NCI-H748 (cell line): ENCODE measurements around the gene EPB41L1.
A peak's percentile ranks its signal among the peaks of the same experiment; 100 is the strongest.

Experiments
- DNase-seq: peaks from one replicate; lab custom pipeline; 2025; ENCODE audit not compliant: unreplicated experiment; lab: John Stamatoyannopoulos, UW

Gene EPB41L1

DNA sequence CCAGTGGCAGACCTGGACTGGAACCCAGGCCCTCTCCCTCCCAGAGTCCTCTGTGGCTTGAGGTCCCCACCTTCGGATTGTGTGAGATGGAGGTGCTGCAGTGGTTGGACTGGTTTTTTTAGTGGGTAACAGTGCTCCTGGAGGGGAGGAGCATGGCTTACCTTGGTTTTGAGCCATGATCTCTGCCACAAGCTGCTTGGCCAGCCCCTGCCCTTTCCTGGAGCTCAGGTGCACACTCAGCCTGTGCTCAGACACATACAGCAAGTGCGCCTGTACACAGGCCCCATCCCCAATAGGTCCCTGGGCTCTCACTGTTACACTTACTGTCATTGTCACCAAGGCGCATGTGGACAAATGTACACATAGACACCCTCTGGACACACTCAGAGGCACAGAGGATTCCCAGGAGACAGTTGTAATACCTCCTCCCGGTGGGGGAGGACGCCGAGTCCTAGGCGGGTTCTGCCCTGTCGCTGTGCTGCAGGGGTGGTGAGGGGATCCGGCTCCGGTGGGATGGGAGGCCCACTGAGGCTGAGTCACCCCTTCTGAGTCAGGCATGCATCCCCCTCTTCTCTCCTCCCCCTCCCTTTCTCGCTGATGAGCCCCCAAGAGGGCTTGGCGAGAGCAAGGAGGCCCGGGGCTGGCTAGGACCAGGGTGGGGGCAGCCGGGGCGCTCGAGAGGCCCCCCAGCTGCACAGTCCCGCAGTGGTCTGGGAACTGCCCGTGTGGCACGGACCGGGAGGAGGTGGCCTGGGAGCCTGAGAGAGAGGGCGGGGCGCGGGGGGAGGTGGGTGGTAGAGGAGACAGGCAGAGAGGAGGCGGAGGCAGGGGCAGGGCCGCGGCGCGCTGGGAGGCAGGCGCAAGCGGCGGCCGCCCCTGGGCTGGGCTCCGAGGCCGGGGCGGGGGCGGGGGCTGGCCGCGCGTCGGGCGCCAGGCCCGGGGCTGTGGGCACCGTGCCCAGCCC, 522 bp upstream of the EPB41L1 start:
- DNase-seq: peak; percentile 80

DNA sequence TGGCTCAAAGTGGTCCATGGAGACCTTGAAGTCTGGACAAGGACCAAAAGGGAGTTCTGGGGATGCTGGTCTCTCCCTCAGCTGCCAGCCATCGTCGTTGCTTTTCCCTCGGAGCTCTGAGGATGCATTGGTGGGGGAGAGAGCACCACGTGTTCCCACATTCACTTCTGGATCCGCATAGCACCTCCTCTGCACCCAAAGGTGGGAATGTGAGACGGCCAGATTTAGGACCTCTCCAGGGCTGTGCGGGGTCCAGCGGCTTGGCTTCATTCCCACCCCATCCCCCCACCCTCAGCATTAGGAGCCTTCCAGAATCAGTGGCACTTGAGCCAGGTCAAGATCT, 1.1 kb downstream of the EPB41L1 start:
- DNase-seq: no peak

DNA sequence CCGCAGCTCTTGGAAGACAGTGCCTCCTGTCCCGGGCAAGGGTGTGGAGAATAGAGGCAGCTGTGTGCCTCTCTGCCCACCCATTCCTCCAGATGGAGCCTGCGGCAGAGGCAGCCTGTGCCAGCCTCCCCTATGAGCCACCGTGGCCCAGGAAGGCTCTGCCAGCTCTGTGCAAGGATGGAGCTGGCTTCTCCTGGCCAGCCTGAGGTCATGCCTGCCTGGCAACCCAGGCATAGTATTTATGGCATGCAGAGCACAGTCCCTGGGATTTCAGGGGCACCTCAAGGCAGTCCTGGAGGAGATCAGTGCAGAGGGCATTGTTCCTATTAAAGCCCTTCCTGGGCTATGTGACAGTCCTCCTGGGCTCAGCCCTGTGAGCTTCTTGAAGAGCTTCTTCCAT, 1.5 kb downstream of the EPB41L1 start:
- no peak for DNase-seq

DNA sequence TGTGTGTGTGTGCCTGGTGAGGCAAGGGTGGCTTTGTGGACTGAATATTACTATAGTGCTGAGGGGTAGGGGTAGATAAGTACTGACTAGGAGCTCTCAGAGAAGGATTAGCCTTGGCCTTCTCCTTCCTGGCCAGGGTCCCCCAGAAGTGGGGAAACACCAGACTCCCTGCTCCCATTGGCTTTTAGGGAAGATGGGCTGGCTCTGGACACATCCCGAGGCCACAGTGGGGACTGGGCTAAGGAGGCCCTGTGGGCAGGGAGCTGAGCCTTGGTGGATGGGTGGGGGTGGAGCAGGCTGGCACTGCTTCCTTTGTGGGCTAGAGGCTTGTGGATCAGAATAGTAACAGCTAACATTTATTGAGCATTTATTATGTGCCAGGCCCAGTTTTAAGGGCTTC, 3.1 kb downstream of the EPB41L1 start:
- DNase-seq: no peak

DNA sequence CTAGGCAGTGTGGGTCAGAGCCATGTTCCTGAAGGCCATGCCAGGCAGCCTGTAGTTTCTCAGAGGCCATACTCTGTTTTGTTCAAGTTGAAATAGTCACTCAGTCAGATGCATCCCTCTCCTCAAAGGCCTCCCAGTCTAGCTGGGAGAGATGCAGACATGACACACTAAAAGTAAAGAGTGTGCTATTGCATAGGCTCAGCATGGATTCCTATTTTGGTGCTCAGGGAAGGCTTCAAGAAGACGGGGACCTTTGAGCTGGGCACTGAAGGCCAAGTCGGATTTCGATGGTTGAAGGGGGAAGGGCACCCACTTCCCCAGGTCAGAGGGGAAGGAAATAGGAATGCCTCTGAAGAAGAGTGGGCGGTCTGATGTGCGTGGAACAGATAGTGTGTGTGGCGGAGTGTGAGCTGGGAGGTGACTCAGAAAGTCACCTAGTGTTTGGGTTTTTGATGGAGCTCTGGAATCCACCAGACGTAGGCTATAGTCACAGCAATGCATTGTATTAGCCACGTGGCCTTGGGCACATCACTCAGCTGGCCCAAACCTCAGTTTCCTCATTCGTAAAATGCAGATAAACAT, 3.7 kb downstream of the EPB41L1 start:
- no peak for DNase-seq

DNA sequence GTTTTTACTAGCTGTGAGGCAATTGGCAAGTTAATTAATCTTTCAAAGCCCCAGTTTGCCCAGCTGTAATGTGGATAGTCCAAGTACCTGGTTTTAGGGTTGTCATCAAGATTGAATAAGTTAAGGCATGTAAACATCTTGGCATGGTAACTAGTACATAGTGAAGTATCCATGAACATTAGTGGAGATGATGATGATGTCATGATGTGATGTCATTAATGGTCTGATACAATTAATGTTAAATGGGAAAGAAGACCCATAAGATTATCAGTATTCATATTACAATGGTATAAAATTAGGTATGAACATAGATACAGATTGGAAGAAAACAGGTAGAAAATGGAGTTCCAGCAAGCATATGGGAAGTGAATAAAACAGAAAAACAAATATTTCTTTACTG, 5.3 kb downstream of the EPB41L1 start:
- no peak for DNase-seq

DNA sequence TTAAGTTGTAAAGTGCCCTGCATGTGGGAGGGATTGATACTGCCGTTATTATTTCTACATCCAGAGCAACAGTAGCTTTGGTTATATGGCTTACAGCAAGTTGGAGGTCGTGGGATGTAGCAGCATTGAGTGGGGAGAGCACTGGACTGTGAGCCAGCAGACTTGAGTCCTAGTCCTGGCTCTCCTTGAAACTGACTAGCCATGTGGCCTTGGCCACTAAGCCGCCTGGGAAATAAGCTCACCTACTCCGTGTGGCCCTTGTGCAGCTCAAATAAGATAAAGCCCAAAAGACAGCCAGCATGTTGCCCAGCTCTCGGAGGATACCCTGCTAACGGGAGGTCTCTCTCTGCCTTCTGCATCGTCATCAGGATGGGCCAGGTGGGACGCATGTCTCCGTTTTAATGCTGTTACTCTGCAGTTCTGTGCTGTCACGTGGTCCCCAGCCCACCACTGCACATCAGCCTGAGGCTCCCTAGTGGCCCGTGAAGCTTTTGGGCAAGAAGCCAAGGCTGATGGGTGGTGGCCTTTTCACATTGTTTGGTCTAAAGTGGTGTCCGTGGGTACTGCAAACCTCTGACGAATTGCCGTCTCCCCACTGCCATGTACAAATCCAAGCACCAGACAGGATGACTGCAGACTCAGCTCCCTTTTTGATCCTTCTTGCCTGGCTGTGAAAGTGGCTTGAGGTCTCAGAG, 7.9 kb downstream of the EPB41L1 start:
- peak; percentile 81 for DNase-seq

DNA sequence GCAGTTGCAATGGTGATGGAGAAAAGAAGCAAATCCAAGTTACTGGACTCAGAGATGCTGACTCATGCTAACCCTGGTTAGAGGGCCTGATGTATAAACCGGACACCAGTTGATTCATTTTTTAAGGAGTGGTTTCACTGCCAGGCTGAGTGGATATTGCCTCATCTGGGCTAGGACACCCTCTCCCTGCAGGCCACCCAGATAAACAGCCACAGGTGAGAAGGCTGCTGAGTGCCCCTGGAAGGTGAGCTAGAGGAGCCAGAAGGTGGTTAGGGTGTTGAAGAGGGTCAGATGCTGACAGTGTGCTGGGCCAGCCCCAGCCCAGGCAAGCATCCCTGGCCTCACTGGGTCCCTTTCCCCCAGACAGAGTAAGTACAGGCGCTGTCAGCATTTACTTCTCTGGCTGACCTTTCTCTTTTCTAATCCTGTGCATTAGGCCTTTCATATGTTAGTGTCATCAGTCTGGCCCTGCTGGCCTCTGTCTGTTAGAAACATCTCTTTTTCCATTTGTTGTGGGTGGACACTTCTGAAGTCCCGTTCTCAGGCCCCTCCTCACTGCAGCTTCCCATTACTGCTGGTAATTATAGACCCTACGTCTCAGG, 13.5 kb downstream of the EPB41L1 start:
- no peak for DNase-seq

DNA sequence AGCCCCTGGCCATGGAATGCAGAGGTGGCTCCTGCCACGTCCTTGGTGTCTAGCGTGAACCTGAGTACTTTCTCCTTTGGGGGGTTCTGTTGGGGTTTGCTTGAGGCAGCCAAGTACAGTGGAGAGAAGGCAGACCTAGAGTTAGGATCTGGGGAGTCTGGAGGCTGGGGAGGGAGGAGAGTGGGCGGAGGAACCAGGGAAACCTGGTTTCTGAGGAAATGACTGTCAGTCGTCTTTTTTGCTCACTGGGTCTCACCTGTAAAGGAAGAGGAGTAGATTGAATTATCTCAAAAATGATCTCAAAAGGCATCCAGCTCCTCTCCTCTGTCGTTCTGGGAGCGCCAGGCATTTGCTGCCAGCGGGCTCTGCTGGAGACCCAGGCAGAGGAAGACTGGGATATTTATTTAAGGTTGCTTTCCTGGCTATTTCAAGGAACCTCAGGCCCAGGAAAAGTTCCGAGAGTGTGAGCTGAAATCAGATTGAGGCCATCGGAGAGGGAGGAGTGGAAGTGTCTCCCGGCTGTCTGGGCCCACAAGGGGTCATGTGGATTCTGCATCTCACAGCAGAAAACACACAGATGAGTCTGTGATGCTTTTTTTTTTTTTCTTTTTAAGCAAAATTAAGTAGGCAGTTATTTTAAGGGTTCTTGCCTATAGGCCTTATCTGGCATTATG, 16.1 kb downstream of the EPB41L1 start:
- no peak for DNase-seq

DNA sequence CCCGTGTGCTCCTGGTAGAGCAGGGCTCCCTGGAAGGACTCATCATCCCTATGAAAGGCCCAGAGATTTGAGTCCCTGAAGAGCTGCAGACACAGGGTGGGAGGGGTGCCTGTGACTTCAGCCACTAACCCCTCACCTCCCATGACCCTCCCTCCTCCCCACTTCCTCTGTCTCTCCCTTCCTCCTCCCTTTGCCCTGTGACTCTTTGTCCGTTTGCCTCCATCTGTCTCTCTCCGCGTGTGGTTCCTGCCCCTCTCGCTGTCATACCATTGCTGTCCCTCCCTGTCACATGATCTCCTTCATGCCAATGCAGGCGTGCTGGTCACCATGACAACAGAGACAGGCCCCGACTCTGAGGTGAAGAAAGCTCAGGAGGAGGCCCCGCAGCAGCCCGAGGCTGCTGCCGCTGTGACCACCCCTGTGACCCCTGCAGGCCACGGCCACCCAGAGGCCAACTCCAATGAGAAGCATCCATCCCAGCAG, 19.0 kb downstream of the EPB41L1 start:
- DNase-seq: peak; percentile 47

DNA sequence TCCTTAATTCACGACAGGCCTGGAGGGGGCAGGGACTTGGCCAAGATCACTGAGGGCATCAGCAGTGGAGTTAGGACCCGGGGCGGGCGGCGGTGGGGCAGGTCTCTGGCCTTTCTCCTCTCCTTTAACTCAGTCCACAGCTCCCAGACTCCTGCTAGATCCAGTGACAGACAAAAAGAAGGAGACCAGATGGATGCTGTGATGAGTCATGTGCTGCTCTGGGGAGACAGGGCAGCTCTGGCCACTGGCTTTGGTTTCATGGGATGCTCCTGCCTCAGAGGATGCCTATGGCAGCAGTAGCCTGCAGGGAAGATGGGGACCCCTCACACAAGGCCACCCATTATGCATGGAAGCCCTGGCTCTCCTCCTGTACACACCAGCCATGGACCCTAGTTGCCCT, 20.5 kb downstream of the EPB41L1 start:
- no peak for DNase-seq

DNA sequence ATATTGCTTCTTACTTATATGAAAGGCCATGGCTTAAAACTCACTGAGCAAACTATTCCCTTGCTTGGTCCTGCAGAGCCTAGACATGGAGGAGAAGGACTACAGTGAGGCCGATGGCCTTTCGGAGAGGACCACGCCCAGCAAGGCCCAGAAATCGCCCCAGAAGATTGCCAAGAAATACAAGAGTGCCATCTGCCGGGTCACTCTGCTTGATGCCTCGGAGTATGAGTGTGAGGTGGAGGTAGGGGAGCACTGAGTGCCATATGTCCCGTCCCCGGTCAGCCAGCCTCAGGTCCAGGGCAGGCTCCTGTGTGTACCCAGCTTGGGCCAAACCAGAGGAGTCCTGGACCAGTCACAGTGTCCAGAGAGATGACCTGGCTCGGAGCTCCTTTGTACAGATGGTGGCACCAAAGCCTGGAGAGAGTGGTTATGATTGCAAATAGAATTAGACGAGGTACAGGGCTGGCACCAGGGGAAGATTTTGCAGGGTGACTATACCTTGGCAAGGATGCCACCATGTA, 21.0 kb downstream of the EPB41L1 start:
- no peak for DNase-seq

DNA sequence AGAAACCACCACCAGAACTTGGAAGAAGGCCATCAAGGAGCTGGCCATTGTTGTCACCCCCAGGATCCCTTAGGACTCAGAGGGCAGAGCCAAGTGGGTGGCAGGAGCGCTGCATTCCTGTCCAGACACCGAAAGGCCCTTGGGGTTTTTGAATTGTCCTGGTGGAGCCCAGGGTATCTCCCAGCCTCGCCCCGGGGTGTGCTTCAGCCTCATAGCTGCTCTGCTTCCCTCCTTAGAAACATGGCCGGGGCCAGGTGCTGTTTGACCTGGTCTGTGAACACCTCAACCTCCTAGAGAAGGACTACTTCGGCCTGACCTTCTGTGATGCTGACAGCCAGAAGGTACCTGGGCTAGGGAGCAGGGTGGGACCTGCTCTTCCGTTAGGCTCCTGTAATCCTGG, 23.2 kb downstream of the EPB41L1 start:
- no peak for DNase-seq

DNA sequence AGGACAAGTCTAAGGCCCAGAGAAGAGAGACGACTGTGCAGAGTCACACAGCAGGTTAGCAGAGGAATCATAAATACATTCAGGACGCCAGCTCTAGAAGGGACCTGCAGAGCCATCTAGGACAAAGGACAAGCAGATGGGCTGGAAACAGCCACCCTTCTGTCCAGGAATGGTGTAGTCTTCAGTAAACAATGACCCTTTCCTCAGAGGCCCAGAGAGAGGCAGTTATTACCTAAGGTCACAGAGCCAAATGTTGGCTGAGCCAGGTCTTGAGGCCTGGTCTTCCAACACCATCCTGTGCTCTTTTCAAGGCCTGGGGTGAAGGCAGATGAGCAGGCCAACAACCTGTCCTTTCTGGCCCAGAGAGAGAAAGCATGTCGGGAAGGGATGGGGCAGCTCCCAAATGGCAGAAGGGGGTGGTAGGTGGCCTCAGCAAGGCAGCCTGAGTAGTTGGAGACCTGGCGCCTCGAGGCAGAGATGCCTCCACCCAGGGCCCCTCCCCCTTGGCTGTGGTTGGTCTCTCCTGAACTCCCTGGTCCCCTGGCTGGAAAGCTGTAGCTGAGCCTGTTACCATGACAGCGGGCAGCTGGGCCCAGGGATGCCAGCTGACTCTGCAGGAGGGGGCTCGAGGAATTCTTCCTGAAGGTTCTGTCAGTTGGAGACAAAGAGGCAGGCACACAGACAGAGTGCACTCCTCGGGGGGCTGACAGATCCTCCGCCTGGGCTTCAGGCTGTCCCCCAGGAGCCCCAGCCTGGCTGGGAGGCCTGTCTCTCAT, 24.8 kb downstream of the EPB41L1 start:
- DNase-seq: peak; percentile 52

DNA sequence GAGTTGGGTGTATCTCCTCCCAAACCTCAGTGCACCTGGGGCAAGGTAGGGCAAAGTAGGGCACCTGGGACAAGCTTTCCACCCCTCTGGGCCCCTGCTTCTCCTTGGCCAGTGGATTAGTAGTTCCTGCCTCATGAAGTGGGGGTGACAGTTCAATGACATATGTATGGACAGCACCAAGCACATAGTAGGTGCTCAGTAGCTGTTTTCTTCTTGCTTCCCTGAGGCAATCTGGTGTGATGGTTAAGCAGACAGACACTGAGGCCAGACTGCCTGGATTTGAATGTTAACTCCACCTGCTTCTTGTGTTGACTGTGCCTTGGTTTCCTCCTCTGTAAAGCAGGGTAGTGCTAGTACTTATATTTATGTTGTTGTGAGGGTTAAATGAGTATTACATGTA, 25.8 kb downstream of the EPB41L1 start:
- DNase-seq: no peak

DNA sequence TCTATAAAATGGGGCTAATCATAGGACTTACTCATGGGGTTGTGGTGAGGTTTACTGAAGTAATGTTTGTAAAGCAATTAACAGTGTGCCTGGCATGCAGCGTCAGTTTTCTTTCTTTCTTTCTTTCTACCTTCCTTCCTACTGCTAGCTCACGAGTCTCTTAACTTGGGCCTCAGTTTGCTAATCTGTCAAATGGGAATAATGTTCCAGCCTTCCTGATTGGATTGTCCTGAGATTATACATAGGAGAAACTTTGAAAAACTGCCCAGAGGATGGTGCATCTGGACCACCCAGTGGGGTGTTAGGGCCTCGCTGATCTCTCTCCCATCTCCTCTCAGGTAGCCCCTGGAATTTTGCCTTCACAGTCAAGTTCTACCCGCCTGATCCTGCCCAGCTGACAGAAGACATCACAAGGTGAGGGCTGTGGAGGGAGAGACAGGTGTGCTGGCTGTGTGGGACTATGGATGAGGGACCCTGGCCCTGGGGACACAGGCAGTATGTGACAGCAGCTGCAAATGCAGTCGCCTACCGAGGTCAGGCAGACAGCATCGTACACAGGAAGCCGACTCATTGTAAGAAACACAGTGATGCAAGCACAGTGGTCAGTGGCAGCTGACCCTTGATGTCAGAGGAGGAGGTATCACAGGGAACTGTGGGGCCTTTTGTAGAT, 27.5 kb downstream of the EPB41L1 start:
- no peak for DNase-seq

DNA sequence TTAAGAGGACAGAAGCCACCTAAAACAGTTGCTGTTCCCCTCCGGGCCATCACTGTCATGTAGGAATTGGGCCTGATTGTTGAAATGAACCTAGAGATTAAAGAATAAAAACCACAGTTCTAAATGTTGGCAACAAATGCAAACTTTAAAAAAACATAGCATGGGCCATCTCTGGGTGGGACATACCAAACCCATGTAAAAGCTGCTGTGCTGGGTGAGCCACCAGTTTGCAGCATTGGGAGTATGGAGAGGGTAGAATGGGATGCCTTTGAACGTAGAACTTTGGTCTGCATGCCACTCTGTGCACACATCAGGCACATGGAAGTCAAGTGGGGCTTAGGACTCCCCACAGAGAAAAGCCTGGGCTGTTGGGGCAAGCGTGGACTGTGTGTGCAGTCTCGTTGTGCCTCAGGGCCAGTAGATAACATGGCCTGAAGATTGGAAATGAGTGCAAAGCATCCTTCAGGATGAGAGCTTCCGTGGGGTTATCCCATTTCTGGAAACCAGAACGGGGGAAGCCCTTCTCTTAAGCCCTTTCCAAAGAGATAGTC, 28.1 kb downstream of the EPB41L1 start:
- DNase-seq: no peak

DNA sequence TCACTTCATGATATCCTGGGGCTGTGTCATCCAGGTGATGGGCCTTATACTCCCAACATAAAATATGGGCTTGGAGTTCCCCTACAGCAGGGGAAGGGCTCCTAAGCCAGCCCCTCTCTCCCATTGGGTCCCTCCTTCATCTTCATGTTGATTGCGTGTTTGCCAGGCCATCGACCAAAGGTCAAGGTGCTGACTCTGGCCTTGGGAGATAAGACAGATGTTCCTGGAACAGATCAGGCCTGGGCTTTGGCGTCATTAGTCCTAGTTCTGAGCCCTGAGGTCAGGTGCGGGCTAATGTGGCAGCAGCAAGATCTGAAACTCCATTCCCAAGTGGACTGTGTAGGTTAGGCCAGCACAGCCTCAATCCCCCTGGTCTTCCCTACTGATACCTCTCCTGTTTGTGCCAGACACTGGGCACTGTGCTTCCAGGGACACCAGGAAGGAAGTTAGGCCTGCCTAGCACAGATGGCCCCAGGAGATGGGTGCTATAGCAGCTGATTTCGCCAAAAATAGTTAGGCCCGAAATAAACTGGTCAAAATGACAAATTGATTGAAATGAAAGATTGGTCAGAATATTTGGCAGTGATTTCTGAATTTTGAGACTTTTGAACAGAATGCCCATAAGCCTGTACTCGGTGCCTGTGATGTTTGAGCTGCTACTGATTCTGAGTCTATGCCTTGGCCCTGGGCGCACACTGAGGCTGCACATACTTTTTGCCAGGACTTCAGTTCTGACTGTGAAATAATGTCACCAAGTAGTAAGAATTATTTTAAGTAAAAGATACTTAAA, 28.8 kb downstream of the EPB41L1 start:
- DNase-seq: no peak
